HepG2 (cell line): ENCODE measurements around the gene LYZL6. TPM values are rescaled to one million over a fixed set of nuclear protein-coding genes. Genes with fewer than 3 reads are reported as not detected.

Experiments used
- ATAC-seq: fragments of 200-7000 bp; cut with Tn5 transposase; 3 replicates; pipeline ENCODE4 v1.9.1; 2020; ENCODE audit warnings: mild to moderate bottlenecking, moderate library complexity
- BruUV-seq: library from RNA; stranded (reverse); fragments of 400-500 nt; replicated peaks from 2 replicates; lab custom pipeline; 2021; lab: Mats Ljungman, UMichigan
- CTCF ChIA-PET: fragments of 300-600 bp; formaldehyde crosslinking; extraction: SDS; loops from one replicate; lab custom pipeline; 2021; ENCODE audit warnings: low total read pairs, inconsistent platforms, low intra/inter-chr PET ratio; lab: Yijun Ruan, JAX
- POLR2A ChIA-PET: fragments of 350-600 bp; sonication (Branson Sonifier 250); formaldehyde crosslinking; loops from one replicate; lab custom pipeline; 2020; ENCODE audit warnings: antibody characterized with exemption, inconsistent platforms; lab: Yijun Ruan, JAX
- DNase-seq: peaks from one replicate; pipeline ENCODE4 v3.0.0-alpha.2; 2015; ENCODE audit warnings: low spot score
- FAIRE-seq: peaks from 3 replicates; lab custom pipeline; 2011; peaks lifted over from hg19 to GRCh38; lab: Jason Lieb, UNC
- H2AFZ ChIP-seq: one replicate; pipeline ENCODE4 v1.6.1; 2011; ENCODE audit warnings: low read length, inconsistent platforms
- H3K27ac ChIP-seq: fragments of 300-600 bp; 3 replicates; pipeline ENCODE4 v1.8.0; 2011; ENCODE audit warnings: mixed run types, mild to moderate bottlenecking, mixed read lengths, low read length, inconsistent platforms; ENCODE audit not compliant: insufficient read depth; ENCODE audit errors: extremely low read length
- H3K27me3 ChIP-seq, 2 experiments: fragments of 200-600 bp in 1 of 2; 2 replicates in 1 of 2; 3 replicates in 1 of 2; pipeline versions ENCODE4 v1.6.0 to v1.8.0; 2011; ENCODE audit warnings: low read length in 2 of 2, mild to moderate bottlenecking in 2 of 2, moderate library complexity in 2 of 2, inconsistent platforms in 1 of 2; ENCODE audit not compliant: insufficient read depth in 2 of 2, control insufficient read depth in 1 of 2
- H3K36me3 ChIP-seq, 2 experiments: fragments of 200-600 bp in 1 of 2; replicated peaks in 1 of 2; 2 replicates in 1 of 2; 3 replicates in 1 of 2; pipeline versions ENCODE4 v1.5.1 to v1.8.0; 2011; ENCODE audit warnings: low read length in 2 of 2, inconsistent platforms in 1 of 2; ENCODE audit not compliant: insufficient read depth in 2 of 2, control insufficient read depth in 1 of 2
- H3K4me1 ChIP-seq: 2 replicates; pipeline ENCODE4 v1.5.1; 2012; ENCODE audit warnings: low read length, inconsistent platforms; ENCODE audit not compliant: insufficient read depth
- H3K4me2 ChIP-seq: 2 replicates; pipeline ENCODE4 v1.6.0; 2011; ENCODE audit warnings: low read depth, low read length, inconsistent platforms
- H3K4me3 ChIP-seq, 3 experiments: fragments of 200-600 bp in 1 of 3; sonication (generic), shearing (Covaris generic) in 1 of 3; replicated peaks in 1 of 3; 2 replicates each; pipeline ENCODE4 v1.5.1; 2011 to 2016; ENCODE audit warnings: low read length in 3 of 3, inconsistent platforms in 2 of 3, low read depth in 2 of 3, mild to moderate bottlenecking in 2 of 3, control low read depth in 1 of 3, mixed read lengths in 1 of 3; ENCODE audit not compliant: insufficient read depth in 1 of 3
- H3K79me2 ChIP-seq: one replicate; pipeline ENCODE4 v1.6.1; 2011; ENCODE audit warnings: low read length, inconsistent platforms; ENCODE audit not compliant: insufficient read depth
- H3K9ac ChIP-seq: 2 replicates; pipeline ENCODE4 v1.6.0; 2011; ENCODE audit warnings: mild to moderate bottlenecking, low read depth, low read length, inconsistent platforms; ENCODE audit not compliant: insufficient read depth
- H3K9me3 ChIP-seq: 2 replicates; pipeline ENCODE4 v1.5.1; 2012; ENCODE audit warnings: mild to moderate bottlenecking, low read length
- H4K20me1 ChIP-seq: 2 replicates; pipeline ENCODE4 v1.6.0; 2011; ENCODE audit warnings: inconsistent platforms, mild to moderate bottlenecking, low read length, moderate library complexity; ENCODE audit not compliant: insufficient read depth
- DPF2 ChIP-seq: sonication (generic); formaldehyde crosslinking; IDR thresholded peaks from 2 replicates; pipeline ENCODE4 v1.4.0; 2020; ENCODE audit warnings: mild to moderate bottlenecking, low read depth, missing genetic modification reagents, borderline replicate concordance
- IKZF4 ChIP-seq: sonication (generic); formaldehyde crosslinking; IDR thresholded peaks from 2 replicates; pipeline ENCODE4 v1.5.1; 2020; ENCODE audit warnings: borderline replicate concordance, mild to moderate bottlenecking, low read depth, missing genetic modification reagents; ENCODE audit errors: not compliant biosample characterization
- MTERF4 ChIP-seq: sonication (generic); formaldehyde crosslinking; IDR thresholded peaks from 2 replicates; pipeline ENCODE4 v1.8.0; 2023; ENCODE audit warnings: mild to moderate bottlenecking, missing genetic modification reagents
- NCOA1 ChIP-seq: sonication (generic); formaldehyde crosslinking; IDR thresholded peaks from 2 replicates; pipeline ENCODE4 v1.9.0; 2021; ENCODE audit warnings: missing genetic modification reagents
- SMYD3 ChIP-seq: sonication (generic); formaldehyde crosslinking; IDR thresholded peaks from 2 replicates; pipeline ENCODE4 v1.8.1; 2023; ENCODE audit warnings: mild to moderate bottlenecking, missing genetic modification reagents
- ZBTB4 ChIP-seq: sonication (generic); formaldehyde crosslinking; IDR thresholded peaks from 2 replicates; pipeline ENCODE4 v1.4.0; 2020; ENCODE audit warnings: missing genetic modification reagents, mild to moderate bottlenecking, borderline replicate concordance
- ZNF143 ChIP-seq: sonication (generic); formaldehyde crosslinking; IDR thresholded peaks from 2 replicates; pipeline ENCODE4 v1.4.0; 2020; ENCODE audit warnings: missing genetic modification reagents
- ZNF264 ChIP-seq: sonication (generic); formaldehyde crosslinking; IDR thresholded peaks from 2 replicates; pipeline ENCODE4 v1.4.0; 2020; ENCODE audit warnings: missing genetic modification reagents
- ZNF773 ChIP-seq: sonication (generic); formaldehyde crosslinking; IDR thresholded peaks from 2 replicates; pipeline ENCODE4 v1.4.0; 2020; ENCODE audit warnings: missing genetic modification reagents, borderline replicate concordance
- ZNF784 ChIP-seq: sonication (generic); formaldehyde crosslinking; IDR thresholded peaks from 2 replicates; pipeline ENCODE4 v1.5.1; 2020; ENCODE audit warnings: missing genetic modification reagents, mild to moderate bottlenecking, borderline replicate concordance
- WGBS: methylation state at CpG from one replicate; pipeline ENCODE4 v1.1.6; 2017; ENCODE audit warnings: low lambda C conversion rate; 5-methylcytosine and 5-hydroxymethylcytosine counted together
- in situ Hi-C: cut with HindIII; loops from 2 replicates; pipeline ENCODE4 v1.10.0; 2017; ENCODE audit warnings: low pct_unique_long_range_greater_than_20kb; ENCODE audit not compliant: extremely low pct_ligation_motif_present
- intact Hi-C: fragments of 100-400 bp; cut with micrococcal nuclease; formaldehyde crosslinking; loops from one replicate; pipeline ENCODE4 v1.10.0; 2022; ENCODE audit not compliant: unreplicated experiment
- polyA plus RNA-seq, 8 experiments: library from polyadenylated mRNA; depleted of rRNA in 3 of 8; stranded (reverse) in 7 of 8; unstranded in 1 of 8; fragments of >200 nt; fragmentation: Illumina TruSeq in 4 of 8; extraction: Trizol in 4 of 8; gene quantifications; 2 replicates each; pipeline versions ENCODE4 v1.2.1 to v1.2.3, GENCODE V29; 2011 to 2016; ENCODE audit warnings: low read depth in 4 of 8, missing spikeins in 1 of 8, mixed read lengths in 1 of 8; ENCODE audit not compliant: insufficient read depth in 1 of 8
- total RNA-seq, 5 experiments: library from RNA; depleted of rRNA; stranded (reverse); fragments of >200 nt; fragmentation: Illumina TruSeq; extraction: Trizol; gene quantifications; 2 replicates each; pipeline ENCODE4 v1.2.3, GENCODE V29; 2016; ENCODE audit warnings: low read depth in 1 of 5

LYZL6 gene
- total and polyA plus RNA-seq, 2 of the 13 experiments (the other 11 are each of a cell fraction or from before 2014, with no cell fraction given): not detected

GRCh38 chr17:35936063-35936462, 7.5 kb downstream of the LYZL6 start:
- no TSS peak for BruUV-seq
- Histone ChIP-seq H3K79me2 (no peaks in the 10 kb centered on the region), H3K4me2 (no peak overlapping the region), H3K4me1 (no peaks in the 10 kb centered on the region), H3K4me3 (no peak overlapping the region), H3K27me3 (no peaks in the 10 kb centered on the region), H3K36me3 (no peaks in the 10 kb centered on the region), H4K20me1 (no peaks in the 10 kb centered on the region), H3K9ac (no peak overlapping the region), H3K9me3 (no peaks in the 10 kb centered on the region), H3K27ac (no peak overlapping the region), H2AFZ (no peak overlapping the region)
- intact Hi-C loops (no loop called here), in situ Hi-C loops (no loop called here)
- FAIRE-seq (no peak), ATAC-seq (peak; percentile 35; the same call in 2 of the 3 replicates), DNase-seq (no peak)
- ChIA-PET CTCF (no interaction called here), POLR2A (no interaction called here)
- WGBS: 93% methylated on average over 4 of the region's 5 CpGs
- TF ChIP-seq IKZF4 (CRISPR knock-in tag) (no peak), NCOA1 (no peak), DPF2 (CRISPR knock-in tag) (no peak), MTERF4 (no peak), ZNF264 (CRISPR knock-in tag) (no peak), SMYD3 (no peak), ZNF784 (no peak), ZBTB4 (CRISPR knock-in tag) (no peak), ZNF773 (CRISPR knock-in tag) (no peak), ZNF143 (CRISPR knock-in tag) (no peak)
